Epithelial cell of proximal tubule (primary cell): ENCODE measurements around the gene TNP1. TPM values are rescaled to one million over a fixed set of nuclear protein-coding genes. Genes with fewer than 3 reads are reported as not detected.

ENCODE experiments used
- DNase-seq: peaks from one replicate; pipeline ENCODE4 v3.0.0-alpha.2; 2011; ENCODE audit warnings: low read depth
- H3K4me3 ChIP-seq: 2 replicates; pipeline ENCODE4 v1.5.1; 2011; ENCODE audit warnings: low read depth, mild to moderate bottlenecking, low read length
- CTCF ChIP-seq: conservative IDR thresholded peaks from 2 replicates; pipeline ENCODE4 v1.5.1; 2012; ENCODE audit warnings: low read depth, mild to moderate bottlenecking, low read length
- total RNA-seq: library from RNA; depleted of rRNA; stranded (reverse); fragments of >200 nt; gene quantifications from 2 replicates; pipeline ENCODE4 v1.2.3, GENCODE V29; 2015

Gene TNP1
- total RNA-seq, 1 donor from 2014 or later, result not detected

GRCh38 chr2:216810399-216811160 is 49.3 kb downstream of the TNP1 start:
- TF ChIP-seq CTCF, result no peak
- H3K4me3 ChIP-seq, result no peak overlapping the region
- DNase-seq, result no peak

Other genes with a start within 250 kb of the TNP1 start
- gene IGFBP2, start 226.6 kb downstream of the TNP1 start, total RNA-seq, result 409 and 423 TPM in 2 replicates
- gene IGFBP5, start 164.5 kb downstream of the TNP1 start, total RNA-seq, result 61.9 and 111 TPM in 2 replicates